HEK293 (cell line): ENCODE results near the gene DBI.

ENCODE experiments used
- CTCF ChIA-PET: fragments of 350-600 bp; formaldehyde crosslinking; extraction: SDS; loops from one replicate; lab custom pipeline; 2021; ENCODE audit warnings: antibody characterized with exemption; lab: Yijun Ruan, JAX
- POLR2A ChIA-PET: fragments of 300-600 bp; formaldehyde crosslinking; extraction: SDS; loops from one replicate; lab custom pipeline; 2020; ENCODE audit warnings: antibody characterized with exemption, inconsistent platforms; lab: Yijun Ruan, JAX
- H3K27ac ChIP-seq: fragments of 200-500 bp; sonication (Bioruptor generic); 2 replicates; pipeline ENCODE4 v1.5.1; 2014; ENCODE audit warnings: low read depth, low read length, control low read depth, inconsistent platforms; ENCODE audit errors: extremely low read depth
- H3K36me3 ChIP-seq, 2 experiments: fragments of 200-500 bp in 1 of 2; sonication (Bioruptor generic) in 1 of 2; 1 replicate in 1 of 2; 2 replicates in 1 of 2; pipeline ENCODE4 v1.5.1; 2014 to 2017; ENCODE audit warnings: inconsistent platforms in 2 of 2, low read length in 2 of 2; ENCODE audit not compliant: control insufficient read depth in 2 of 2, insufficient read depth in 1 of 2
- H3K4me1 ChIP-seq: fragments of 200-500 bp; sonication (Bioruptor generic); 2 replicates; pipeline ENCODE4 v1.5.1; 2014; ENCODE audit warnings: mild to moderate bottlenecking, low read length, inconsistent platforms; ENCODE audit not compliant: control insufficient read depth, insufficient read depth
- H3K4me3 ChIP-seq: 2 replicates; pipeline ENCODE4 v1.5.1; 2011; ENCODE audit warnings: low read depth, mild to moderate bottlenecking, control low read depth, low read length, moderate library complexity
- H3K9me3 ChIP-seq: fragments of 200-500 bp; sonication (Bioruptor generic); 2 replicates; pipeline ENCODE4 v1.5.1; 2014; ENCODE audit warnings: low read depth, low read length, inconsistent platforms; ENCODE audit not compliant: control insufficient read depth, insufficient read depth
- KLF16 ChIP-seq: fragments of 450-650 bp; formaldehyde crosslinking; IDR thresholded peaks from 2 replicates; pipeline ENCODE4 v1.5.1; 2017; ENCODE audit warnings: missing biosample characterization, missing genetic modification characterization
- OSR2 ChIP-seq: fragments of 450-650 bp; formaldehyde crosslinking; IDR thresholded peaks from 2 replicates; pipeline ENCODE4 v1.5.1; 2016; ENCODE audit warnings: missing biosample characterization, missing genetic modification characterization
- SCRT2 ChIP-seq: fragments of 450-650 bp; formaldehyde crosslinking; IDR thresholded peaks from 2 replicates; pipeline ENCODE4 v1.5.1; 2016; ENCODE audit warnings: missing biosample characterization, missing genetic modification characterization
- ZBTB17 ChIP-seq: fragments of 450-650 bp; formaldehyde crosslinking; IDR thresholded peaks from 2 replicates; pipeline ENCODE4 v1.5.1; 2016; ENCODE audit warnings: missing biosample characterization, missing genetic modification characterization
- ZNF10 ChIP-seq: fragments of 450-650 bp; formaldehyde crosslinking; IDR thresholded peaks from 2 replicates; pipeline ENCODE4 v1.5.1; 2017; ENCODE audit warnings: missing biosample characterization, missing genetic modification characterization
- ZNF175 ChIP-seq: fragments of 450-650 bp; formaldehyde crosslinking; IDR thresholded peaks from 2 replicates; pipeline ENCODE4 v1.5.1; 2016; ENCODE audit warnings: missing biosample characterization, missing genetic modification characterization
- ZNF223 ChIP-seq: fragments of 450-650 bp; formaldehyde crosslinking; IDR thresholded peaks from 2 replicates; pipeline ENCODE4 v1.5.1; 2016; ENCODE audit warnings: missing biosample characterization, missing genetic modification characterization
- ZNF24 ChIP-seq: fragments of 450-650 bp; formaldehyde crosslinking; IDR thresholded peaks from 2 replicates; pipeline ENCODE4 v1.5.1; 2016; ENCODE audit warnings: missing biosample characterization, missing genetic modification characterization
- ZNF248 ChIP-seq: fragments of 450-650 bp; formaldehyde crosslinking; IDR thresholded peaks from 2 replicates; pipeline ENCODE4 v1.5.1; 2017; ENCODE audit warnings: missing biosample characterization, missing genetic modification characterization
- ZNF266 ChIP-seq: fragments of 450-650 bp; formaldehyde crosslinking; IDR thresholded peaks from 2 replicates; pipeline ENCODE4 v1.5.1; 2016; ENCODE audit warnings: missing biosample characterization, missing genetic modification characterization, low read depth
- ZNF335 ChIP-seq: fragments of 450-650 bp; formaldehyde crosslinking; conservative IDR thresholded peaks from 2 replicates; pipeline ENCODE4 v1.5.1; 2016; ENCODE audit warnings: missing biosample characterization, missing genetic modification characterization
- ZNF560 ChIP-seq: fragments of 450-650 bp; formaldehyde crosslinking; IDR thresholded peaks from 2 replicates; pipeline ENCODE4 v1.5.1; 2017; ENCODE audit warnings: missing biosample characterization, missing genetic modification characterization, borderline replicate concordance
- ZNF600 ChIP-seq: fragments of 450-650 bp; formaldehyde crosslinking; IDR thresholded peaks from 2 replicates; pipeline ENCODE4 v1.5.1; 2016; ENCODE audit warnings: missing biosample characterization, missing genetic modification characterization
- ZNF624 ChIP-seq: fragments of 450-650 bp; formaldehyde crosslinking; IDR thresholded peaks from 2 replicates; pipeline ENCODE4 v1.5.1; 2017; ENCODE audit warnings: missing biosample characterization, missing genetic modification characterization
- ZSCAN5A ChIP-seq: fragments of 450-650 bp; formaldehyde crosslinking; IDR thresholded peaks from 2 replicates; pipeline ENCODE4 v1.5.1; 2016; ENCODE audit warnings: missing biosample characterization, missing genetic modification characterization
- TF ChIP-seq, protein P1 (sequence below): fragments of 450-650 bp; formaldehyde crosslinking; IDR thresholded peaks from 2 replicates; pipeline ENCODE4 v1.5.1; 2016; ENCODE audit warnings: missing biosample characterization, missing genetic modification characterization
- TF ChIP-seq, protein P2 (sequence below): fragments of 450-650 bp; formaldehyde crosslinking; IDR thresholded peaks from 2 replicates; pipeline ENCODE4 v1.5.1; 2017; ENCODE audit warnings: missing biosample characterization, missing genetic modification characterization

Gene DBI

GRCh38 chr2:119341684-119342083, 25.1 kb upstream of the DBI start:
- Histone ChIP-seq H3K9me3 (no peaks in the 10 kb centered on the region), H3K4me1 (no peaks in the 10 kb centered on the region), H3K4me3 (no peak overlapping the region), H3K27ac (no peak overlapping the region), H3K36me3 (no peaks in the 10 kb centered on the region)
- ChIA-PET CTCF (no interaction called here), POLR2A (no interaction called here)
- TF ChIP-seq ZSCAN5A (tag by site-specific recombination) (no peak), ZNF10 (peak; percentile 83)

GRCh38 chr2:119349289-119349688, 17.5 kb upstream of the DBI start:
- no peaks in the 10 kb centered on the region for H3K36me3 ChIP-seq
- TF ChIP-seq, protein P1, sequence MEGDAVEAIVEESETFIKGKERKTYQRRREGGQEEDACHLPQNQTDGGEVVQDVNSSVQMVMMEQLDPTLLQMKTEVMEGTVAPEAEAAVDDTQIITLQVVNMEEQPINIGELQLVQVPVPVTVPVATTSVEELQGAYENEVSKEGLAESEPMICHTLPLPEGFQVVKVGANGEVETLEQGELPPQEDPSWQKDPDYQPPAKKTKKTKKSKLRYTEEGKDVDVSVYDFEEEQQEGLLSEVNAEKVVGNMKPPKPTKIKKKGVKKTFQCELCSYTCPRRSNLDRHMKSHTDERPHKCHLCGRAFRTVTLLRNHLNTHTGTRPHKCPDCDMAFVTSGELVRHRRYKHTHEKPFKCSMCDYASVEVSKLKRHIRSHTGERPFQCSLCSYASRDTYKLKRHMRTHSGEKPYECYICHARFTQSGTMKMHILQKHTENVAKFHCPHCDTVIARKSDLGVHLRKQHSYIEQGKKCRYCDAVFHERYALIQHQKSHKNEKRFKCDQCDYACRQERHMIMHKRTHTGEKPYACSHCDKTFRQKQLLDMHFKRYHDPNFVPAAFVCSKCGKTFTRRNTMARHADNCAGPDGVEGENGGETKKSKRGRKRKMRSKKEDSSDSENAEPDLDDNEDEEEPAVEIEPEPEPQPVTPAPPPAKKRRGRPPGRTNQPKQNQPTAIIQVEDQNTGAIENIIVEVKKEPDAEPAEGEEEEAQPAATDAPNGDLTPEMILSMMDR (tag by site-specific recombination): no peak
- TF ChIP-seq ZNF335 (no peak), ZNF248 (tag by site-specific recombination) (no peak), OSR2 (tag by site-specific recombination) (no peak), ZNF24 (tag by site-specific recombination) (no peak), SCRT2 (tag by site-specific recombination) (no peak), ZNF175 (no peak), ZNF266 (tag by site-specific recombination) (no peak), ZNF624 (tag by site-specific recombination) (no peak), ZNF223 (tag by site-specific recombination) (no peak), ZNF560 (tag by site-specific recombination) (no peak)
- TF ChIP-seq, all 188 proteins: peak for 0
- H3K9me3 ChIP-seq: no peaks in the 10 kb centered on the region
- no peak overlapping the region for H3K27ac ChIP-seq
- ChIA-PET POLR2A (interaction anchor here (1.5 kb wide), 1 partner anchor 17 kb away, joined by 4 read pairs; the partner anchor contains the start of genes C2orf76 and DBI), CTCF (interaction anchor here (0.9 to 1.0 kb wide), 2 partner anchors 10 to 19 kb away, joined by 3 to 4 read pairs; no protein-coding TSS in a partner anchor)
- H3K4me3 ChIP-seq: no peak overlapping the region
- H3K4me1 ChIP-seq: 0 out of 2 replicates have a peak, but pooled peaks cover 6% of the 10 kb centered on the region

DNA sequence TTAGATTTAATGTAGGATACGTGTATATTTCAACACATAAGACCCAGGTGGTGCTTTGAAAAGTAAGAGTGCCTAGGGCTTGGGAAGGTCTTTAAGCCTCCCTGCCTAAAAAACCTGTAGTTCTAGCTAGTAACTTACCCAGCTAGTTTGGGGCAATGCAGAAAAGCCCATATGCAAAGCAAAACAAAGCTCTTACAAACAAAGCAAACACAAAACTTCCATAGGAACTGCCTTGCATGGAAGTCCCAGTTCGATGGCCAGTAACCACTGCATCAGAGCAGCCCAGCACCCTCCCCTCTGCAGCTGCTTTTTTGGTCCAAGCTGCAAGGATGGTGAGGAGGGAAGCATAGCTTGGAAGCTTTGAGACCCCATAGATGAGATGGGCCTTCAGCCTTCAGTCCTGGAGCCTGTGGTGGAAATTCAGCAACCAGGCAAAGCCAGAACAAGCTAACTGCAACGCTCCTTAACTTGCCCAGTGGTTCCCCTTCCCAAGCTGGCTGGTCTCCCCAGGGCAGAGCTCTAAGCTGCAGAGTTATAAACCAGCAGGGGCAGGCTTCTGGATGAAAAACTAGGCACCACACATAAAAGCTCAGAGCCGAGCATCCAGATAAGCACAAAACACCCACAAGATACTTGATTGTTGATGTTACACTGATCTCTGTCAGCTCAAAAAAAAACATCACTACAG, 16.3 kb upstream of the DBI start:
- CTCF ChIA-PET: interaction anchor here (0.9 kb wide), 1 partner anchor 17 kb away, joined by 4 read pairs; no protein-coding TSS in a partner anchor
- TF ChIP-seq, protein P2, sequence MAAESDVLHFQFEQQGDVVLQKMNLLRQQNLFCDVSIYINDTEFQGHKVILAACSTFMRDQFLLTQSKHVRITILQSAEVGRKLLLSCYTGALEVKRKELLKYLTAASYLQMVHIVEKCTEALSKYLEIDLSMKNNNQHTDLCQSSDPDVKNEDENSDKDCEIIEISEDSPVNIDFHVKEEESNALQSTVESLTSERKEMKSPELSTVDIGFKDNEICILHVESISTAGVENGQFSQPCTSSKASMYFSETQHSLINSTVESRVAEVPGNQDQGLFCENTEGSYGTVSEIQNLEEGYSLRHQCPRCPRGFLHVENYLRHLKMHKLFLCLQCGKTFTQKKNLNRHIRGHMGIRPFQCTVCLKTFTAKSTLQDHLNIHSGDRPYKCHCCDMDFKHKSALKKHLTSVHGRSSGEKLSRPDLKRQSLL (tag by site-specific recombination): no peak
- TF ChIP-seq ZBTB17: peak; percentile 73
- TF ChIP-seq ZNF600 (tag by site-specific recombination): 0 out of 2 replicates have a peak, but pooled peaks have one; percentile 34
- TF ChIP-seq KLF16 (tag by site-specific recombination): no peak
- POLR2A ChIA-PET: interaction anchor here (1.5 kb wide), 1 partner anchor 16 kb away, joined by 4 read pairs; the partner anchor contains the start of genes C2orf76 and DBI
- no peaks in the 10 kb centered on the region for H3K36me3 ChIP-seq
- H3K4me3 ChIP-seq: no peak overlapping the region
- H3K27ac ChIP-seq: no peak overlapping the region
- H3K4me1 ChIP-seq: 0 out of 2 replicates have a peak, but pooled peaks cover 6% of the 10 kb centered on the region
- no peaks in the 10 kb centered on the region for H3K9me3 ChIP-seq
